Endothelial cell of umbilical vein (primary cell): ENCODE data around the gene PNPO. TPM values are rescaled to one million over a fixed set of nuclear protein-coding genes. Genes with fewer than 3 reads are reported as not detected.

Source experiments
- BruUV-seq: library from RNA; stranded (reverse); fragments of 400-500 nt; replicated peaks from 2 replicates; lab custom pipeline; 2021; lab: Mats Ljungman, UMichigan
- CTCF ChIA-PET: fragments of 300-600, 350-600 bp; sonication (Branson Sonifier 250); formaldehyde crosslinking; loops from one replicate; lab custom pipeline; 2021; ENCODE audit warnings: antibody characterized with exemption, inconsistent platforms; lab: Charles Lee
- POLR2A ChIA-PET: fragments of 300-600, 350-600 bp; sonication (Branson Sonifier 250); formaldehyde crosslinking; loops from one replicate; lab custom pipeline; 2021; ENCODE audit warnings: antibody characterized with exemption, inconsistent platforms; lab: Charles Lee
- DNase-seq: peaks from one replicate; pipeline ENCODE4 v3.0.0-alpha.2; 2011; ENCODE audit warnings: low read depth, low spot score
- FAIRE-seq: peaks from 2 replicates; lab custom pipeline; 2011; peaks lifted over from hg19 to GRCh38; lab: Jason Lieb, UNC
- H2AFZ ChIP-seq: 2 replicates; pipeline ENCODE4 v1.6.0; 2012; ENCODE audit warnings: low read depth, low read length, control low read depth, inconsistent platforms
- H3K27ac ChIP-seq: 2 replicates; pipeline ENCODE4 v1.5.1; 2011; ENCODE audit warnings: low read depth, mild to moderate bottlenecking, control low read depth, low read length, moderate library complexity; ENCODE audit not compliant: insufficient read depth
- H3K27me3 ChIP-seq, 2 experiments: 2 replicates each; pipeline versions ENCODE4 v1.6.0 to v1.6.1; 2011; ENCODE audit warnings: low read length in 2 of 2, mixed read lengths in 1 of 2; ENCODE audit not compliant: control insufficient read depth in 2 of 2, insufficient read depth in 2 of 2
- H3K36me3 ChIP-seq, 2 experiments: 2 replicates in 1 of 2; 3 replicates in 1 of 2; pipeline ENCODE4 v1.5.1; 2011; ENCODE audit warnings: low read length in 2 of 2, mild to moderate bottlenecking in 1 of 2, moderate library complexity in 1 of 2; ENCODE audit not compliant: control insufficient read depth in 2 of 2, insufficient read depth in 2 of 2; ENCODE audit errors: extremely low read depth in 1 of 2
- H3K4me1 ChIP-seq: 3 replicates; pipeline ENCODE4 v1.5.1; 2011; ENCODE audit warnings: mild to moderate bottlenecking, low read length; ENCODE audit not compliant: control insufficient read depth, insufficient read depth; ENCODE audit errors: extremely low read depth
- H3K4me2 ChIP-seq: 2 replicates; pipeline ENCODE4 v1.6.1; 2011; ENCODE audit warnings: low read length, control low read depth, mixed read lengths; ENCODE audit not compliant: insufficient read depth
- H3K4me3 ChIP-seq, 3 experiments: fragments of 200-600 bp in 1 of 3; sonication (generic), shearing (Covaris generic) in 1 of 3; replicated peaks in 1 of 3; 2 replicates each; pipeline ENCODE4 v1.5.1; 2011 to 2016; ENCODE audit warnings: control low read depth in 3 of 3, low read length in 3 of 3, mild to moderate bottlenecking in 2 of 3, inconsistent platforms in 1 of 3, low read depth in 1 of 3, moderate library complexity in 1 of 3; ENCODE audit not compliant: insufficient read depth in 1 of 3
- H3K79me2 ChIP-seq: 2 replicates; pipeline ENCODE4 v1.6.0; 2012; ENCODE audit warnings: low read length, inconsistent platforms; ENCODE audit not compliant: control insufficient read depth, insufficient read depth
- H3K9ac ChIP-seq: replicated peaks from 2 replicates; pipeline ENCODE3; 2011; ENCODE audit warnings: low read length, control low read depth; ENCODE audit not compliant: insufficient read depth; ENCODE audit errors: extremely low read depth
- H3K9me1 ChIP-seq: replicated peaks from 3 replicates; pipeline ENCODE4 v1.6.0; 2011; ENCODE audit warnings: mild to moderate bottlenecking, low read length; ENCODE audit not compliant: control insufficient read depth, insufficient read depth; ENCODE audit errors: extremely low read depth
- H3K9me3 ChIP-seq: replicated peaks from 2 replicates; pipeline ENCODE4 v1.5.1; 2012; ENCODE audit warnings: low read length, inconsistent platforms; ENCODE audit not compliant: control insufficient read depth, insufficient read depth
- H4K20me1 ChIP-seq: replicated peaks from 2 replicates; pipeline ENCODE3; 2011; ENCODE audit warnings: mild to moderate bottlenecking, low read length; ENCODE audit not compliant: control insufficient read depth, insufficient read depth; ENCODE audit errors: extremely low read depth
- EZH2 ChIP-seq: IDR thresholded peaks from 2 replicates; pipeline ENCODE4 v1.6.1; 2012; ENCODE audit warnings: borderline replicate concordance, low read depth, mild to moderate bottlenecking, moderate library complexity, low read length, inconsistent platforms; ENCODE audit not compliant: severe bottlenecking
- FOS ChIP-seq: IDR thresholded peaks from 2 replicates; pipeline ENCODE4 v1.6.1; 2011; ENCODE audit warnings: mild to moderate bottlenecking, low read length, moderate library complexity, borderline replicate concordance; ENCODE audit not compliant: insufficient read depth
- GATA2 ChIP-seq: IDR thresholded peaks from 2 replicates; pipeline ENCODE4 v1.7.0; 2011; ENCODE audit warnings: low read depth, mild to moderate bottlenecking, moderate library complexity, mixed read lengths, low read length; ENCODE audit not compliant: insufficient read length, insufficient read depth
- JUN ChIP-seq: IDR thresholded peaks from 2 replicates; pipeline ENCODE4 v1.6.1; 2011; ENCODE audit warnings: borderline replicate concordance, low read depth; ENCODE audit not compliant: insufficient read length, insufficient read depth
- MAX ChIP-seq: IDR thresholded peaks from 2 replicates; pipeline ENCODE4 v1.6.1; 2011; ENCODE audit not compliant: insufficient read depth, insufficient read length
- MYC ChIP-seq: IDR thresholded peaks from one replicate; pipeline ENCODE4 v1.6.1; 2011; ENCODE audit warnings: mild to moderate bottlenecking, low read depth, low read length
- POLR2A ChIP-seq: IDR thresholded peaks from 2 replicates; pipeline ENCODE4 v1.6.1; 2012; ENCODE audit warnings: low read depth, mild to moderate bottlenecking, control low read depth, low read length
- POLR2AphosphoS5 ChIP-seq: IDR thresholded peaks from 2 replicates; pipeline ENCODE4 v1.6.1; 2012; ENCODE audit warnings: low read depth, mild to moderate bottlenecking, control low read depth, low read length, moderate library complexity; ENCODE audit not compliant: insufficient read depth
- dilution Hi-C: fragments of 300-500 bp; cut with MboI; formaldehyde crosslinking; loops from one replicate; pipeline ENCODE4 v1.15.0; 2019; ENCODE audit warnings: low sequenced_read_pairs; ENCODE audit not compliant: extremely low pct_ligation_motif_present
- intact Hi-C: fragments of 100-400 bp; cut with micrococcal nuclease; formaldehyde crosslinking; loops from one replicate; pipeline ENCODE4 v1.10.0; 2022
- polyA plus RNA-seq, 4 experiments: library from polyadenylated mRNA; depleted of rRNA in 3 of 4; stranded (reverse) in 3 of 4; unstranded in 1 of 4; fragments of >200 nt; gene quantifications; 2 replicates each; pipeline versions ENCODE4 v1.2.1 to v1.2.3, GENCODE V29; 2011 to 2012; ENCODE audit warnings: missing spikeins in 1 of 4
- total RNA-seq: library from RNA; stranded (reverse); gene quantifications from 2 replicates; pipeline ENCODE4 v1.2.3, GENCODE V29; 2021
- TF ChIP-seq, protein P1 (sequence below), 2 donors: IDR thresholded peaks; 1 replicate in 1 of 2; 2 replicates in 1 of 2; pipeline ENCODE4 v1.5.1; 2011; ENCODE audit warnings: low read length in 2 of 2, mild to moderate bottlenecking in 2 of 2, moderate library complexity in 2 of 2, control low read depth in 1 of 2, inconsistent platforms in 1 of 2, low read depth in 1 of 2; ENCODE audit not compliant: insufficient read depth in 1 of 2; ENCODE audit errors: extremely low read depth in 1 of 2

PNPO gene
- total and polyA plus RNA-seq, 2 donors (not counting 3 experiments of a cell fraction or from before 2014, with no cell fraction given) = 19.7 to 22.0 TPM

DNA sequence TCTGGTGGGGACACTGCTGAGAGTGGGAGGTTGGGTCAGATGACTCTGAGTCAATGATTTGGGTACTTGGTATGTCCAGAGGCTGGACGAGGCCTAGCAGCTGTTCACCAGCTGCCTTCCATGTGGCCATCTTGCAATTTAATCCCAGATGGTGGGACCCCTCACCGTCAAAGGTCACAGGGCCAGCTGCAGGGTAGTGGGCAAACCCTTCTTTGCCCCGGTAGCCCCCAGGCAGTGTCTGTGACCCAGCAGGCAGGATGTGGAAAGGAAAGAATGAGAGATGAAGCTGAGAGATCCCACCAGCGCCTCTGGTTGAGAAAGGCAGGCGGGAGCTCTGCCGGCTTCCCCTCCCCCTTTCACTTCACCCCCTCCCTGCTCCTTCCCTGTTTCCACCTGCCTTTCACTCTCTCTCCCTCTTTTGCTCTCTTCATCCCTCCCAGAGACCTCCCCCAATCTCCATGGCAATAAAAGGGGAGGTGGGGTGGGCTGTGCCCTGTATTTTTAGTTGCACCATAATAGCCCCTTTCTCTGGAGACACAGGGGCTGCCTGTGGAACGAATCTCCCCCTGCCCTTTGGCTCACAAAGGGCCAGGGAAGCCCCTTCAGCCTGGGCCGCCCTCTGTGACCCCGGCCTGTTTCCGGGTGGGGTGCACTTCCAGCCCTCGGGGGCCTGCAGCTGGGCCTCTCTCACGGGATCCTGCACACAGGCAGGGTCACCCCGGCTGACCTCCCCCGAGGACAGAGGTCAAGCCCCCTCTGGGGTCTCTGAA is 49.8 kb downstream of the PNPO start:
- CTCF ChIA-PET = interaction anchor here (1.0 to 4.5 kb wide), 4 partner anchors 13 to 27 kb away, joined by 3 to 19 read pairs (median 8); no protein-coding TSS in a partner anchor
- H3K9ac ChIP-seq = no peak overlapping the region
- no peak overlapping the region for H3K4me3 ChIP-seq
- no peaks in the 10 kb centered on the region for H3K9me1 ChIP-seq
- H3K9me3 ChIP-seq = no peaks in the 10 kb centered on the region
- H2AFZ ChIP-seq = no peak overlapping the region
- POLR2A ChIA-PET = no interaction called here
- no peak overlapping the region for H3K4me2 ChIP-seq
- TF ChIP-seq MAX = no peak
- TF ChIP-seq JUN = no peak
- no peak for TF ChIP-seq MYC
- TF ChIP-seq POLR2A = no peak
- no peak for TF ChIP-seq EZH2
- no peak for TF ChIP-seq GATA2
- no peak for TF ChIP-seq POLR2AphosphoS5
- TF ChIP-seq, protein P1, sequence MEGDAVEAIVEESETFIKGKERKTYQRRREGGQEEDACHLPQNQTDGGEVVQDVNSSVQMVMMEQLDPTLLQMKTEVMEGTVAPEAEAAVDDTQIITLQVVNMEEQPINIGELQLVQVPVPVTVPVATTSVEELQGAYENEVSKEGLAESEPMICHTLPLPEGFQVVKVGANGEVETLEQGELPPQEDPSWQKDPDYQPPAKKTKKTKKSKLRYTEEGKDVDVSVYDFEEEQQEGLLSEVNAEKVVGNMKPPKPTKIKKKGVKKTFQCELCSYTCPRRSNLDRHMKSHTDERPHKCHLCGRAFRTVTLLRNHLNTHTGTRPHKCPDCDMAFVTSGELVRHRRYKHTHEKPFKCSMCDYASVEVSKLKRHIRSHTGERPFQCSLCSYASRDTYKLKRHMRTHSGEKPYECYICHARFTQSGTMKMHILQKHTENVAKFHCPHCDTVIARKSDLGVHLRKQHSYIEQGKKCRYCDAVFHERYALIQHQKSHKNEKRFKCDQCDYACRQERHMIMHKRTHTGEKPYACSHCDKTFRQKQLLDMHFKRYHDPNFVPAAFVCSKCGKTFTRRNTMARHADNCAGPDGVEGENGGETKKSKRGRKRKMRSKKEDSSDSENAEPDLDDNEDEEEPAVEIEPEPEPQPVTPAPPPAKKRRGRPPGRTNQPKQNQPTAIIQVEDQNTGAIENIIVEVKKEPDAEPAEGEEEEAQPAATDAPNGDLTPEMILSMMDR (IDR thresholded peaks at IDR 0.05; ENCODE audit: extremely low read depth in 1 of 2, insufficient read depth in 1 of 2, low read depth in 1 of 2, low read length in 2 of 2) = no peak
- TF ChIP-seq FOS = no peak
- H3K27ac ChIP-seq = no peak overlapping the region
- dilution Hi-C loops (no loop called here), intact Hi-C loops (no loop called here)
- H4K20me1 ChIP-seq = no peaks in the 10 kb centered on the region
- H3K79me2 ChIP-seq = no peaks in the 10 kb centered on the region
- FAIRE-seq = no peak
- H3K36me3 ChIP-seq = no peaks in the 10 kb centered on the region
- H3K27me3 ChIP-seq = no peaks in the 10 kb centered on the region
- peaks cover 6% of the 10 kb centered on the region for H3K4me1 ChIP-seq
- DNase-seq = no peak
- BruUV-seq = no TSS peak
